CD4-positive, alpha-beta T cell (primary cell): ENCODE measurements around the gene VIL1. TPM values are rescaled to one million over a fixed set of nuclear protein-coding genes. Genes with fewer than 3 reads are reported as not detected.

Source experiments
- ATAC-seq: fragments of 200-7000 bp; cut with Tn5 transposase; one replicate; pipeline ENCODE4 v1.10.0; 2022; ENCODE audit warnings: mild to moderate bottlenecking; ENCODE audit not compliant: poor library complexity
- CTCF ChIA-PET: fragments of 350-600 bp; sonication (Branson Sonifier 250); formaldehyde crosslinking; loops from one replicate; lab custom pipeline; 2021; ENCODE audit warnings: antibody characterized with exemption, inconsistent platforms; lab: Charles Lee
- POLR2A ChIA-PET: fragments of 350-600 bp; sonication (Branson Sonifier 250); formaldehyde crosslinking; loops from one replicate; lab custom pipeline; 2021; ENCODE audit warnings: antibody characterized with exemption, inconsistent platforms; lab: Charles Lee
- DNase-seq, 14 experiments: peaks; one replicate each; pipeline ENCODE4 v3.0.0-alpha.2; 2013 to 2020; ENCODE audit warnings: mixed read lengths in 2 of 14
- H3K27ac ChIP-seq, 2 donors: one replicate each; pipeline versions ENCODE4 v1.5.1 to v1.7.0; 2013; ENCODE audit warnings: low read length in 2 of 2, low read depth in 1 of 2, mild to moderate bottlenecking in 1 of 2
- H3K27me3 ChIP-seq, 2 experiments: 1 replicate in 1 of 2; 2 replicates in 1 of 2; pipeline versions ENCODE4 v1.6.1 to v1.7.0; 2013; ENCODE audit warnings: low read length in 2 of 2, control low read depth in 1 of 2, mild to moderate bottlenecking in 1 of 2, moderate library complexity in 1 of 2; ENCODE audit not compliant: insufficient read depth in 2 of 2, control insufficient read depth in 1 of 2
- H3K36me3 ChIP-seq: one replicate; pipeline ENCODE4 v1.6.1; 2013; ENCODE audit warnings: low read length, control low read depth; ENCODE audit not compliant: insufficient read depth
- H3K4me1 ChIP-seq: one replicate; pipeline ENCODE4 v1.6.1; 2013; ENCODE audit warnings: low read length, control low read depth; ENCODE audit not compliant: insufficient read depth
- H3K4me3 ChIP-seq: one replicate; pipeline ENCODE4 v1.5.1; 2013; ENCODE audit warnings: mild to moderate bottlenecking, low read length, moderate library complexity
- H3K9me3 ChIP-seq, 2 experiments: 1 replicate in 1 of 2; 2 replicates in 1 of 2; pipeline versions ENCODE4 v1.6.1 to v1.7.0; 2013; ENCODE audit warnings: low read length in 2 of 2, mild to moderate bottlenecking in 2 of 2, control low read depth in 1 of 2, moderate library complexity in 1 of 2; ENCODE audit not compliant: control insufficient read depth in 1 of 2, insufficient read depth in 1 of 2
- H3K27ac Mint-ChIP-seq: one replicate; pipeline ENCODE4 v1.8.0; 2020; ENCODE audit warnings: mixed read lengths
- H3K27me3 Mint-ChIP-seq: one replicate; pipeline ENCODE4 v1.8.0; 2021; ENCODE audit warnings: mixed read lengths
- H3K36me3 Mint-ChIP-seq: one replicate; pipeline ENCODE4 v1.8.0; 2021; ENCODE audit warnings: low read depth, mixed read lengths
- H3K4me1 Mint-ChIP-seq: one replicate; pipeline ENCODE4 v1.8.0; 2021; ENCODE audit warnings: low read depth, mixed read lengths
- H3K4me3 Mint-ChIP-seq: one replicate; pipeline ENCODE4 v1.8.0; 2020; ENCODE audit warnings: mild to moderate bottlenecking, mixed read lengths
- H3K9me3 Mint-ChIP-seq: one replicate; pipeline ENCODE4 v1.8.0; 2020; ENCODE audit warnings: mixed read lengths
- CTCF ChIP-seq: fragments of 200-600 bp; IDR thresholded peaks from one replicate; pipeline ENCODE4 v1.8.0; 2022; ENCODE audit warnings: antibody characterized with exemption, mild to moderate bottlenecking
- intact Hi-C, 2 experiments: fragments of 100-400 bp; cut with DNase I in 1 of 2; cut with micrococcal nuclease in 1 of 2; formaldehyde crosslinking; loops; one replicate each; pipeline versions ENCODE4 v1.15.1 to v1.9.0; 2023 to 2025; cut with DNase I, micrococcal nuclease
- total RNA-seq, 174 experiments: library from RNA in 2 of 174; stranded (reverse) in 2 of 174; gene quantifications; one replicate each; pipeline ENCODE4 v1.2.3 and lab custom pipeline; 2021 to 2026

Gene VIL1
- total RNA-seq, 2 experiments from 2014 or later, result 0.20 to 0.33 TPM

DNA sequence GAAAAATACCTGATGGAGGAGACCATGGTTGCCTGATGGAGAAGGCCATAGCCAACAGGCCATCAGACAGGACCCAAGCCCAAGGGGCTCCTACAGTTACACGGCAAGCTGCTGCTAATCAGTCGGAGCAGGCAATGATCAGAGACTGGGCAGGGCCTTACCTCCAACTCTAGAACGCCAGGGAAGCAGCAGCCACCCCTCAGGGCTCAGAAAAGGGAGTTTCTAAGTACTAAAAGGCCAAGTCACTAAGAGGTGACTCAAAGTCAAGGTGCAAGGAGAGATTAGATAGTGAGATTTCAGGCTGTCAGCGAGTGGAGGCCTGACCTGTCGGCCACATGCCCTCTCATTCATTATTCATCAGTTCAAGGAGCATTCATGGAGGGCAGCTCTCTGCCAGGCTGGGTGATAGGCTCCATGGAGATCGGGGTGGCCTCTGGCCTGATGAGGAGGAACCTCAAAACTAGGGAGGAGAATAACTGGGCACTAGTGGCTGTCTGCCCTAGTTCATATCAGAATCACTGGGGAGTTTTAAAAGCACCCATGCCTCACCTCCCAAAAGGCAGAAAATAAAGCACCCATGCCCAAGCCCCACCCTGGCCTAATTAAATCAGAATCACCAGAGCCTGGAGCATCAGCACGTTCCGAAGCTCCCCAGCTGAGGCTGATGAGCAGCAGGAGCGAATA lies 3.6 kb downstream of the VIL1 start:
- CTCF ChIA-PET, result no interaction called here
- POLR2A ChIA-PET, result no interaction called here

GRCh38 chr2:218423584-218423983 lies 4.7 kb downstream of the VIL1 start:
- Mint-ChIP-seq H3K27me3 (no peaks in the 10 kb centered on the region), H3K27ac (no peak overlapping the region), H3K36me3 (no peaks in the 10 kb centered on the region), H3K4me3 (no peak overlapping the region), H3K4me1 (no peaks in the 10 kb centered on the region), H3K9me3 (no peaks in the 10 kb centered on the region)
- Histone ChIP-seq H3K4me1 (no peaks in the 10 kb centered on the region), H3K36me3 (no peaks in the 10 kb centered on the region), H3K27me3 (no peaks in the 10 kb centered on the region), H3K27ac (no peak overlapping the region), H3K9me3 (no peaks in the 10 kb centered on the region), H3K4me3 (no peak overlapping the region)
- ATAC-seq (no peak), DNase-seq (no peak)
- POLR2A ChIA-PET, result no interaction called here
- CTCF ChIA-PET, result no interaction called here
- TF ChIP-seq CTCF, result no peak
- intact Hi-C loops, result no loop called here

More for the DNA sequence above, 3.6 kb downstream of the VIL1 start:
- no peaks in the 10 kb centered on the region for H3K27me3 Mint-ChIP-seq
- no peak overlapping the region for H3K27ac ChIP-seq
- no peak for TF ChIP-seq CTCF
- no peaks in the 10 kb centered on the region for H3K4me1 Mint-ChIP-seq
- no peak overlapping the region for H3K4me3 Mint-ChIP-seq
- H3K36me3 ChIP-seq, result no peaks in the 10 kb centered on the region
- H3K4me1 ChIP-seq, result no peaks in the 10 kb centered on the region
- intact Hi-C loops, result no loop called here
- H3K27ac Mint-ChIP-seq, result no peak overlapping the region
- H3K9me3 Mint-ChIP-seq, result no peaks in the 10 kb centered on the region
- DNase-seq, result no peak
- no peak overlapping the region for H3K4me3 ChIP-seq
- ATAC-seq, result no peak
- no peaks in the 10 kb centered on the region for H3K27me3 ChIP-seq
- no peaks in the 10 kb centered on the region for H3K9me3 ChIP-seq
- no peaks in the 10 kb centered on the region for H3K36me3 Mint-ChIP-seq

DNA sequence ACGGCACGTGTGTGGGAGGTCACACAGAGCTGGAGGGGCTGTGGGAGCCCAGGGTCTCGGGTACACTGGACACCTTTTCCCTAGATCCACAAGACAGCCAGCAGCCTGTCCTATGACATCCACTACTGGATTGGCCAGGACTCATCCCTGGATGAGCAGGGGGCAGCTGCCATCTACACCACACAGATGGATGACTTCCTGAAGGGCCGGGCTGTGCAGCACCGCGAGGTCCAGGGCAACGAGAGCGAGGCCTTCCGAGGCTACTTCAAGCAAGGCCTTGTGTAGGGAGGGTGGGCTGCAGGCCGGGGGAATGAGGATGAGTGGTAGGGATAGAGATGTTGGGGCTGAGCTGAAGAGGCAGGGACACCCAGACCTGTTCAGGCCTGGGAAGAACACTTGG lies 6.6 kb downstream of the VIL1 start:
- intact Hi-C loops, result no loop called here
- no peak for TF ChIP-seq CTCF
- no peak for DNase-seq

More for the DNA sequence above, 6.6 kb downstream of the VIL1 start:
- H3K36me3 ChIP-seq, result no peaks in the 10 kb centered on the region
- no peak for ATAC-seq
- H3K27ac ChIP-seq, result no peak overlapping the region
- Mint-ChIP-seq H3K4me1 (no peaks in the 10 kb centered on the region), H3K27ac (no peak overlapping the region), H3K27me3 (no peaks in the 10 kb centered on the region), H3K9me3 (no peaks in the 10 kb centered on the region), H3K4me3 (no peak overlapping the region), H3K36me3 (no peaks in the 10 kb centered on the region)
- H3K9me3 ChIP-seq, result no peaks in the 10 kb centered on the region
- ChIA-PET POLR2A (no interaction called here), CTCF (no interaction called here)
- H3K4me3 ChIP-seq, result no peak overlapping the region
- no peaks in the 10 kb centered on the region for H3K4me1 ChIP-seq
- no peaks in the 10 kb centered on the region for H3K27me3 ChIP-seq
